GM21526 (cell line): ENCODE measurements around the gene ZNF296.

Experiments used
- ATAC-seq: cut with Tn5 transposase; IDR thresholded peaks from one replicate; pipeline ENCODE4 v1.9.1; 2021; ENCODE audit warnings: moderate library complexity; ENCODE audit not compliant: unreplicated experiment, low FRiP score

ZNF296 gene

DNA sequence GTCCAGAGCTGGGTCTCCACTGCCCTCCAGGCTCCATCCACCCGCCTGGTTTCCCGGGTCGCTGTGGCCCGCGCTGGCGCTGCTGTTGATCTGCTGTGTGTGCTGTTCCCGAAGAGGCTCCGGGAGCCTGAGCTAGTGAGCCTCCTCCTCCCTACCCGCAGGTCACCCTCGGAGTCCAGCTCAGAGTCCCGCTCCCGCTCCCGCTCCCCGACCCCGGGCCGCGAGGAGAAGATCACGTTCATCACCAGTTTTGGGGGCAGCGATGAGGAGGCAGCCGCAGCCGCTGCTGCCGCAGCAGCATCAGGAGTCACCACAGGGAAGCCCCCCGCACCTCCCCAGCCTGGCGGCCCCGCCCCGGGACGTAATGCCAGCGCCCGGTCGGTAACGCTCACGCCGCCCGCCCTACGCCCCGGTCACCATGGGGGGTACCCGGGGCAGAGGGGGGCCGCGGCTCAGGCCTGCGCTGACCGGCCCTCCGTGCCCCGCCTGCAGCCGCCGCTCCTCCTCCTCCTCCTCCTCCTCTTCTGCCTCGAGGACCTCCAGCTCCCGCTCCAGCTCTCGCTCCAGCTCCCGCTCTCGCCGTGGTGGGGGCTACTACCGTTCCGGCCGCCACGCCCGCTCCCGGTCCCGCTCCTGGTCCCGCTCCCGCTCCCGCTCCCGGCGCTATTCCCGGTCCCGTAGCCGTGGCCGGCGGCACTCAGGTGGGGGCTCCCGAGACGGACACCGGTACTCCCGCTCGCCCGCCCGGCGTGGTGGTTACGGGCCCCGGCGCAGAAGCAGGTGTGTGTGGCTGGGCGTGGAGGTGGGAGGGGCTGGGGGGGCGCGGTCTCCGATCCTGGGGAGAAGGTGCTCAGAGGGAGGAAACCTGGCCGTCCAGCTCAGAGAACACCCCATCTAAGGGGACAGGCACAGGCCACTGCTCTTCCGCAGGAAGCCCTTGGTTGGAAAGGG is 12.2 kb downstream of the ZNF296 start:
- no peak for ATAC-seq

DNA sequence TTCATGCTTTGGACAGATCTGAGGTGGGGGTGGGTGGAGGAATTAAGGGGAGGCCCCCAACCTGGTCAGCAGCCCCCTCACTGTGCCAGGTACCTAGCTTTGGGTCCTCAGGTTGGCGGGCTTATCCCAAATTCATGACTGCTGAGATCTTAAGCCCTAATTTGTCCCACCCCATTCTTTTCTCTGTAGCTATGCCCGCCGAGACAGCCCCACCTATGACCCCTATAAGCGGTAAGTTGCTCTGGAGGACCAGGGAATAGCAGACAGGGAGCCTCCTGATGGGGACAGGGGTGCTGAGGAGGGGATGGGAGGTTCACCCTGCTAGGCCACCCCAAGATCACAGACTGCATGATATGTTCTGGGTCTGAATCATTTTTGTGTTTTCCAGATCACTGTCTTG is 14.3 kb downstream of the ZNF296 start:
- ATAC-seq: no peak

GRCh38 chr19:45059258-45059965 is 16.9 kb downstream of the ZNF296 start:
- no peak for ATAC-seq

DNA sequence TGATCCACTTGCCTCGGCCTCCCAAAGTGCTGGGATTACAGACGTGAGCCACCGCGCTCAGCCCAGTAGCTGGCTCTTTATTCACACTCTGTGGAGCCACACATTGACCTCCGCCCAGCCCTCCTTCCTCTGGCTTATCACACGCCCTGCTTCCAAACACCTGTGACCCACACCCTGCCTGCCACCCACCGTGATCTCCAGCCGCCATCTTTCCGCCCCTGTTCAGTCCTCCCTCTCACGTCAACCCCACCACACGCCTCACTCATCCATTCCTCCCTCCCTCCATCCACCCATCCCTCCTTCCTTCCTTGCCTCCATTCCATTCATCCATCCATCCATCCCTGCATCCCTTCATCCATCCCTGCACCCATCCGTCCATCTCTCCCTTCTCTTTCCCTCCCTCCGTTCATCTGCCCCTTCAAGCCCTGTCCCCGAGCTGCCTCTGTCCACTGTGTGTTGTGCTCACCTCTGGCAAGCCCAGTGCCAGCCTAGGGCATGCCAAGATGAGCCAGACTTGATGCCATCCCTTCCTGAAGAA is 17.6 kb downstream of the ZNF296 start:
- no peak for ATAC-seq

DNA sequence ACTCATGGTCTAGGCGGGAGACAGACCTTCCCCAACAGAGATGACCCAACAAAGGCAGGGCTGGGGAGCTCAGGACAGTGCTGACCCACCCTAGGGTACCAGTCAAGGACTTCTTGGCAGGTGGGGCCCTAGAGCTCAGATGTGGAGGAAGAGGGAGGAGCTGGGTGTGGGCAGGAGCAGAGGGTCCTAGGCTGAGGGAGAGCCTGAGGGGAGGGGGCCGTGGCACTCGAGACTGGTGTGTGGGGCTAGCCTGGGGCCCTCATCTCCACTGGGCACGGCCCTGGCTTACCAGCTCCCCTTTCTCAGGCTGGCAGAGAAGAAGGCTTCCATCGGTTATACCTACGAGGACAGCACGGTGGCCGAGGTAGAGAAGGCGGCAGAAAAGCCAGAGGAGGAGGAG is 18.8 kb downstream of the ZNF296 start:
- ATAC-seq: no peak

GRCh38 chr19:45056831-45057230 is 19.4 kb downstream of the ZNF296 start:
- ATAC-seq: no peak

DNA sequence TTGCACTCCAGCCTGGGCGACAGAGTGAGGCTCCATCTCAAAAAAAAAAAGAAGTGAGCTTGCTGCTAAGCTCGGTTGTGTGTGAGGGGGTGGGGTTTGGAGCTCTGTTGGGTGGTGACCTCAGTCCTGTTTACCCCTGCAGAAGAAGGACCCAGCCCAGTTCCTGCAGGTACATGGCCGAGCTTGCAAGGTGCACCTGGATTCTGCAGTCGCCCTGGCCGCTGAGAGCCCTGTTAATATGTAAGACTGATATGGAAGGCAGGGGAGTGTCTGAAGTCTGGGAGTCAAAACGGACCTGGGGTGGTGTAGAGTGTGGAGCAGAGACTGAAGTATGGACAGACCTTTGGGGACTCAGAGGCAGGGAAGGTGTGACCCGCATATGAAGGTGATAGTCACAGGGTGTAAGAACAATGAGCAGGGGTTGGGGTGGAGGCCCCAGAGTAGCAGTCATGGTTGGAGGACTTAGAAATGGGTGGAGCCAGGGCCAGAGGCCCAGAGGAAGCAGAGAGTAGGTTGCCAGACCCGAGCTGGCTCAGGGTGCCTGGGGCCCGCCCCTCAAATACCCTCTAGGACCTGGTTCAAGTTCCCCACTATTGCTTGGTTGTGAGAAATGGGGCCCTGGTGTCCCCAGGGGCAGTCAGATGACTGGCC is 24.2 kb downstream of the ZNF296 start:
- no peak for ATAC-seq

DNA sequence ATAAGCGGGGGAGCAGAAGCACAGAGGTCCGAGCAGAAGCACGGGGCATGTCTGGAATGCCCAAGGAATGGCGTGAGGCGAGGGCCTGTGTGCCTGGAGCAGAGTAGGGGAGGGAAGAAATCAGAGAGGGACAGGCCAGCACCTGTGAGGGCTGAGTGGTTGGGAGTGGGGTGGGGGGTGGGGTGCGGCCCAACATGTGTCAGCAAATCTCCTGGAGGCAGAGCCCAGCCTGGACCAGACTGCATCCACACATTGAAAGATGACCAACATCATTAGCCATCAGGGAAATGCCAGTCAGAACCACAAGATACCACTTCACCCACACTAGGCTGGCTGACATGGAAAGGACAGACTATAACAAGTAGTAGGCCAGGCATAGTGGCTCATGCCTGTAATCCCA is 26.2 kb downstream of the ZNF296 start:
- no peak for ATAC-seq

DNA sequence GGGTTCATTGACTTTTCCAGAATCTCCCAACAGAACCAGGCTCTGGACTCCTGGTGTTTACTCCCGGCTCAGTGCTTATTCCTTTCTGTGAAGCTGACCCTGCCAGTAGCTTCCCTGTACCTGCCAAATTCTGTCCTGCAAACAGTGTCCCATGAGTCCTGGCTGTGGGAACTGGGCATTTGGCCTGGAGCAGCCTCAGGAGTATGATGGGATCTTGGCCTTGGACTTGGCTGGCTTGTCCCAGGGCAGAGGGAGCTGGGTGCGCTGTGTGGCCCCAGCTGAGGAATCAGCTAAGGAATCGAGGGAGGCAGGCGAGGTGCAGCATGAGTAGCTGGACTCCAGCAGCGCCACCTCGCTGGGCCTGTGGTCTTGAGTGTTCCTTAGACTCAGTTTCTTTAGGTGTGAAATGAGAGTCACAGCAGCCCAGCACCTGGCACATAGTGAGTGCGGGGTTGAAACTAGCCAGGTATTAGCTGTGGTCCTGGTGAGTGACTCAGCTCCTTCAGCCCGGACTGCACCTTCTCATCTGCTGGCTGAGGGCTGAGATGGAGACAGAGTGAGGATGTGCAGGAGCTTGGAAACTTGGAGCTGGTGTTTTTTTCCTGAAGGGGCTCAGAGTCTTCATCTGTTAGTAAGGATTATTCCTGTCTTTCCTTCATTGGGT is 27.1 kb downstream of the ZNF296 start:
- no peak for ATAC-seq

DNA sequence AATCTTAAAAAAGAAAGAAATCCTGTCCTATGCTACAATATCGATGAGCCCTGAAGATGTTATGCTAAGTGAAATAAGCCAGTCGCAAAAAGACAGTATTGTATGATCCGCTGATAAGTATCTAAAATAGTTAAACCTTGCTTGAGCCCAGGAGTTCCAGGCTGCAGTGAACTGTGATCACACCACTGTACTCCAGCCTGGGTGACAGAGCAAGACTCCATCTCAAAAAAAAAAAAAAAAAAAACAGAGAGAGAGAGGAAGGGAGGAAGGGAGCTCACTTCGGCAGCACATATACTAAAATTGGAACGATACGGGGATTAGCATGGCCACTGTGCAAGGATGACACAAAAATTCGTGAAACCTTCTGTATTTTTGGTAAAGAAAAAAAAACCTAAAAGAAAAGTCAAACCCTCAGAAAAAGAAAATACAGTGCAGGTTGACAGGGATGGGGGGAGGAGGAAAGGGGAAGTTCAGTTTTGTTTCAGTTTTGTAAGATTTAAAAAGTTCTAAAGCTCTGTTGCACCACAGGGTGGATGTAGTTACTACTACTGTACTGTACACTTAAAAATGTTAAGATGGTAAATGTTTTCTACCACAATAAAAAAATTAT is 29.0 kb downstream of the ZNF296 start:
- peak; percentile 60 for ATAC-seq

DNA sequence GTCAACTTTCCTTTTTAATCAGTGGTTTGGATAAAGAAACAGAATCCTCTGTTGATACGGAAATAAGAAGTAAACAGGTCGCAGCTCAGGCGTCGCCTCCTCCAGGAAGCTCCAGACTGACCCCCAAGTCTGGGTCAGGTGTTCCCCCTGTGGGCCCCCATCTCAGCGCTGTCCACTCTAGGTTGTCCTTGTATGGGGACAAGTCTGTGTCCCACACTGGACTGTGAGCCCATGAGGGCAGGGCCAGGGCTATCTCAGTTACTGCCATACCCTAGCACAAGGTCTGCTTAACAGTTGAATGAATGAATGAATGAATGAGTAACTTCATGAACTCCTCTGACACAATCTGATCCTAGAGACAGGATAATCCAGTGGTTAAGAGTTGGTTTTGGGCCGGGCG is 29.9 kb downstream of the ZNF296 start:
- no peak for ATAC-seq

DNA sequence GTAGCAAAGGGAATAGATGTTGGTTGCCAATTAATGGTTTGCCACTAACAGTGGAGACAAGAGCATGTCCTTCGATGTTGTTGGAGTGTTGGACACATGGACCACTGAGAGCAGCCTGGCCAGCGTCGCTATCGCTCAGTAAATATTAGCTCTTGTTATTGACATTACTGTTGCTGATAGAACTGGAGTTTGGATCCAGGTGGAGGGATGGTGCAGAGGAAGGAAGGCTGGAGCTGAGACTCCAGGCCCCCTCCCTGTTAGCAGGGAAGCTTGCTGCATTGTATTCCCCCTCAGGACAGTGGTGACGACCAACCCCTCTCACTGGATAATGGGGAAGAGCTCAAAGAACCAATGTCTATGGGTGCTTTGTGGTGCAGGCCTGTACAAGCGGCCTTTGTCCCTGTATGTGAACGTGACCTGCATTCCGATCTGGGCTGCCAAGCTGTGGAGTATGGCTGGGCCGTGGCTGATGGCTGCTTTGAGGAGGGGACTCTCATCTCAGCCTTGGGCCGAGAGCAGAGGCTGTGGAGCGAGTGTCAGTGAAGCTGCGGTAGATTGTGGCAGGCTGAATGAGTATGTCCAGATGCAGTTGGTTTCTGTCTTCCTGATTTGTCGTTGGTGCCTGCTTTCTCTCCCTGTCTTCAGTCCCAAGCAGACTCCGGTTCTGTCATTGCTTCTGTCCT is 30.5 kb downstream of the ZNF296 start:
- ATAC-seq: no peak

DNA sequence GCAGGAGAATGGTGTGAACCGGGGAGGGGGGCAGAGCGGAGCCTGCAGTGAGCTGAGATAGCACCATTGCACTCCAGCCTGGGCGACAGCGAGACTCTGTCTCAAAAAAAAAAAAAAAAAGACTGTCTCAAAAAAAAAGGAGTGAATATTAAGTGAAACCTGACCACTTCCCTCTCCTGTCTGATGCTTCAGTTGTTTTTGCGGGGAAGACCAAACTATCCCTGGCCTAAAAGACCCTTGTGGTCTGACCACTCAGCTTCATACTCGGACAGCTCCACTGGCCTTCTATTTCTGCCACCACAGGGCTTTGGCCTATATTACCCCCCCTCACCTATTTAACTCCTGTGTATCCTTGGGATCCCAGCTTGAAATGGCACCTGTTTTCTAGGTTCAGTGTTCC is 35.2 kb downstream of the ZNF296 start:
- ATAC-seq: no peak

DNA sequence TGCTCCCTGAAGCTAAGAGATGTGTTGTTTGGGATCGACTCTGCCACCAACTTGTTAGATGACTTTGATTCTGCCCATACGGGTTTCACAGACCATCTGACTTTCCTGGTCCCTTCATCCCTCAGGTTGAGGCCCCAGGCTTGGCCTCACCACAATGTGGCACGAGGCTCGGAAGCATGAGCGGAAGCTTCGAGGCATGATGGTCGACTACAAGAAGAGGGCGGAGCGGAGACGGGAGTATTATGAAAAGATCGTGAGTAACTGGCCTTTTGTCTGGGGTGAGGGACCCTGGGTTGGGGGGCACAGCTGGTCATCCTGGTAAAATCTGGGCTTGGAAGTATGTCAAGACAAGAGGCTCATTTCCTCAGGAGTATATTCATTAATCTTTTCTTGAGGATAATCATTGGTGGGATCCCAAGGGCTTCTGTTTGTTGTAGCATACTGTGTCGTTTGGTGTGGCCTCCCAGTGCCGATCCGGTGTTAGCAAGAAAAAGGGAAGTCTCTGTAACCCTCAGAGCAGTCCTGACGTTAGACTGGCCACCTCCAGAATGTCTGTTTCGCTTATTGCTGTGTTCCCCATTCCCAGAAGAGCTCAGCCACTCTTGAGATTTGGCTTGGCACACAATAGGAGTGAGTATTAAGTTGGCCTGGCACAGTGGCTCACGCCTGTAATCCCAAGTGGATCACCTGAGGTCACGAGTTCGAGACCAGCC is 36.1 kb downstream of the ZNF296 start:
- no peak for ATAC-seq

DNA sequence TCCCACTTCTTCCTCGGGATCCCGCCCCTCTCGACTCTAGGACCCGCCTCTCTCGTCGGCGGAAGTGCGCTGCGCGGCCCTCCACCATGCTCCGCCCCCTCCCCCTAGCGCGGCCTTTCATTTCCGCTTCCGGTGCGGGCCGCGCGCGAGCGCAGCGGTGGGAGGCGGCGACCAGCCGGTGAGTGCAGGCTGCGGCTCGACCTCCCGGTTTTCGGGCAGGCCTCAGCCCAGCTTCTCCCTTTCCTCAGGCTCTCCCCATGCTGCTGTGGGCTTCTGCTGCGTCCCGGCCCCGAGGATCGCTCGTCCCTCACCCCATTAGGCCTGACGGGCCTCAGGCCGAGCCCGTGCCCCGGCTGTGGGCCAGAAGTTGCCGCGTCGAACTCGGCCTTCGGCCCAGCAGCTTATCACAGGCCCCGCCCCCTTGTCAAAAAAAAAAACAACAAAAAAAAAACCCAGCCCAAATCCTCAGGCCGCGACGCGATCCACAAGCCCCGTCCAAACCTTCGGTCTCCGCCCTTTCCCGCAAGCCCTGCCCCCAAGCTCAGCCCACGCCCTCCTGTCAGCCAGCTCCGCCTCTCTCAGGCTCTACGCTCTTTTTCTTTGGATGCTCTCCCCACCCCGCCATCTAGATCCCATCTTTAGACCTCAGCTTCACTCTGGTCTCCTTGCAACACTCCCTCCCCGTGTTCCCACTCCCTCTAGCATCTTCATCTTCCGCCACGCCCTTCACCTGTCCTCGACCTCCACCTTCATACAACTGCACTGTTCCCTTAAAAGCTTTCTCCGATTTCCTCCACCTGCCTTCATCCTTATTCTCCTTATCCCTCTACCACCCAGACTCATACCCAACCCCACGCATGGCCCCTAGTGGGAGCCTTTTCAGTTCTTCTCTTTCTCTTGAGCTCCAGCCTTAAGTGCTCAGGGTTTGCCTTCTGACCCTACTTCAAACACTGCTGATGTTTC is 37.1 kb downstream of the ZNF296 start, which contains the start of gene CLASRP:
TSS of gene CLASRP (plus strand) at position 115 of the 963 bp plus-strand sequence. CDS start 1,168 bp downstream, outside the sequence.
- peak; percentile 71 for ATAC-seq

- ATAC-seq: no peak
Measured at GRCh38 chr19:45037393-45038169, 38.7 kb downstream of the ZNF296 start.

- ATAC-seq: no peak
Measured at GRCh38 chr19:45035755-45036154, 40.5 kb downstream of the ZNF296 start.
